Measurements from ENCODE around the gene ARL5B. TPM values are rescaled to one million over a fixed set of nuclear protein-coding genes. Genes with fewer than 3 reads are reported as not detected.
"Not testable (repeated sequence)": the region's sequence is repeated elsewhere in the genome, so short reads cannot be mapped to it uniquely, and the experiment has no call there.

Gene ARL5B
- total and polyA plus RNA-seq, 2 of the 4 experiments (the other 2 are of a cell fraction): 5.9 to 12.0 TPM

GRCh38 chr10:18632500-18632899, 26.7 kb upstream of the ARL5B start:
- H2BK20ac ChIP-seq (ENCODE audit: low read depth, low read length); H3K18ac ChIP-seq (ENCODE audit: low read depth, low read length); H3K4me1 ChIP-seq (ENCODE audit: control insufficient read depth, insufficient read depth, low read length); H2AK5ac ChIP-seq (ENCODE audit: low read depth, low read length); H3K14ac ChIP-seq (replicated peaks; ENCODE audit: low read depth, low read length); ATAC-seq (ENCODE audit: low read depth); H4K8ac ChIP-seq (ENCODE audit: low read depth in 2 of 2, low read length in 2 of 2); H2BK15ac ChIP-seq (ENCODE audit: low read depth, low read length); H3K56ac ChIP-seq (ENCODE audit: extremely low read depth, insufficient read depth, low read length); in situ Hi-C loops (cut with MboI; ENCODE audit: low sequenced_read_pairs); CTCF ChIA-PET; H3K9me1 ChIP-seq (ENCODE audit: insufficient read depth, low read length); H4K91ac ChIP-seq (ENCODE audit: insufficient read depth, low read depth, low read length); H3K9ac ChIP-seq (ENCODE audit: low read depth, low read length); dilution Hi-C loops (cut with HindIII; ENCODE audit: low sequenced_read_pairs, unreplicated experiment); BruUV-seq (replicated peaks); H4K20me1 ChIP-seq (ENCODE audit: insufficient read depth, low read length); intact Hi-C loops (cut with micrococcal nuclease); POLR2A ChIA-PET (ENCODE audit: unreplicated experiment); H3K9me3 ChIP-seq (ENCODE audit: control insufficient read depth, insufficient read depth, low read length); H2AK9ac ChIP-seq (replicated peaks; ENCODE audit: low read depth, low read length, poor library complexity); H3K4me3 ChIP-seq (ENCODE audit: insufficient read depth, low read depth, low read length); H3K4me2 ChIP-seq (ENCODE audit: low read depth, low read length); H3K79me1 ChIP-seq (ENCODE audit: low read depth in 1 of 2, low read length in 2 of 2); DNase-seq; H3K36me3 ChIP-seq (ENCODE audit: control insufficient read depth, insufficient read depth, low read length); H2BK120ac ChIP-seq (ENCODE audit: low read depth, low read length); H2AFZ ChIP-seq (replicated peaks; ENCODE audit: low read length, poor library complexity); H2BK5ac ChIP-seq (ENCODE audit: low read depth, low read length, poor library complexity, severe bottlenecking); H3K27ac ChIP-seq (ENCODE audit: insufficient read depth, low read length); H3K4ac ChIP-seq (ENCODE audit: low read depth, low read length); H3K27me3 ChIP-seq (ENCODE audit: control insufficient read depth, insufficient read depth, low read length); H3K23ac ChIP-seq (ENCODE audit: low read depth, low read length); H4K5ac ChIP-seq (ENCODE audit: low read depth, low read length): not testable (repeated sequence)
- WGBS, 2 experiments (ENCODE audit: extremely low coverage in 2 of 2, insufficient read length in 1 of 2): no CpG with 5 or more reads among the region's 3 CpGs

Measured in IMR-90 (cell line).